Coronary artery (tissue), 2 donors: ENCODE measurements around the gene STRIP2.
"Not testable (repeated sequence)": the region's sequence is repeated elsewhere in the genome, so short reads cannot be mapped to it uniquely, and the experiment has no call there.

Experiments used
- DNase-seq: peaks from one replicate; pipeline ENCODE4 v3.0.0-alpha.2; 2017; ENCODE audit warnings: low spot score
- H3K27ac ChIP-seq, 2 donors: fragments of 200-600 bp; sonication (generic); one replicate each; pipeline ENCODE4 v1.5.1; 2016 to 2019
- H3K4me3 ChIP-seq: fragments of 200-600 bp; sonication (generic); 2 replicates; pipeline ENCODE4 v1.5.1; 2016; ENCODE audit warnings: mild to moderate bottlenecking, moderate library complexity
- CTCF ChIP-seq: fragments of 200-600 bp; sonication (generic); IDR thresholded peaks from one replicate; pipeline ENCODE4 v1.5.1; 2019; ENCODE audit warnings: antibody characterized with exemption

Gene STRIP2

GRCh38 chr7:129519464-129519863 lies 85.2 kb downstream of the STRIP2 start:
- H3K27ac ChIP-seq = no peak overlapping the region
- no peak for DNase-seq
- no peak for TF ChIP-seq CTCF
- H3K4me3 ChIP-seq = no peak overlapping the region

GRCh38 chr7:129522088-129522970 lies 88.1 kb downstream of the STRIP2 start:
- no peak for DNase-seq
- no peak for TF ChIP-seq CTCF
- no peak overlapping the region for H3K4me3 ChIP-seq
- H3K27ac ChIP-seq = no peak overlapping the region

- H3K4me3 ChIP-seq = no peak overlapping the region
- no peak overlapping the region for H3K27ac ChIP-seq
- TF ChIP-seq CTCF = no peak
- no peak for DNase-seq
Observed at GRCh38 chr7:129522971-129523340, 88.7 kb downstream of the STRIP2 start.

- DNase-seq = no peak
- TF ChIP-seq CTCF = no peak
- Histone ChIP-seq H3K27ac (no peak overlapping the region), H3K4me3 (no peak overlapping the region)
Observed at GRCh38 chr7:129523924-129524323, 89.7 kb downstream of the STRIP2 start.

- not testable (repeated sequence) for H3K4me3 ChIP-seq, H3K27ac ChIP-seq, DNase-seq
Observed at GRCh38 chr7:129524405-129524804, 90.2 kb downstream of the STRIP2 start.

- no peak for DNase-seq
- Histone ChIP-seq H3K4me3 (no peak overlapping the region), H3K27ac (no peak overlapping the region)
- TF ChIP-seq CTCF = no peak
Observed at GRCh38 chr7:129525225-129525862, 91.1 kb downstream of the STRIP2 start.

- DNase-seq = no peak
- no peak for TF ChIP-seq CTCF
- Histone ChIP-seq H3K4me3 (no peak overlapping the region), H3K27ac (no peak overlapping the region)
Observed at GRCh38 chr7:129529643-129530042, 95.4 kb downstream of the STRIP2 start.
